Neural crest cell (in vitro differentiated cells): ENCODE results near the gene PLCXD3. TPM values are rescaled to one million over a fixed set of nuclear protein-coding genes. Genes with fewer than 3 reads are reported as not detected.
"Not testable (repeated sequence)": the region's sequence is repeated elsewhere in the genome, so short reads cannot be mapped to it uniquely, and the experiment has no call there.

ENCODE experiments used
- DNase-seq: peaks from one replicate; pipeline ENCODE4 v3.0.0; 2021; ENCODE audit warnings: low read depth, mixed read lengths, low spot score
- H3K27ac Mint-ChIP-seq: one replicate; pipeline ENCODE4 v1.8.0; 2021; ENCODE audit warnings: mild to moderate bottlenecking, mixed read lengths; ENCODE audit not compliant: unreplicated experiment
- H3K27me3 Mint-ChIP-seq: 2 replicates; pipeline ENCODE4 v1.8.0; 2021; ENCODE audit warnings: low read depth, mild to moderate bottlenecking, mixed read lengths
- H3K36me3 Mint-ChIP-seq: 2 replicates; pipeline ENCODE4 v1.8.0; 2021; ENCODE audit warnings: low read depth, mild to moderate bottlenecking, mixed read lengths
- H3K4me1 Mint-ChIP-seq: 2 replicates; pipeline ENCODE4 v1.8.0; 2021; ENCODE audit warnings: mixed read lengths
- H3K4me3 Mint-ChIP-seq: one replicate; pipeline ENCODE4 v1.8.0; 2021; ENCODE audit warnings: mild to moderate bottlenecking, mixed read lengths
- H3K9me3 Mint-ChIP-seq: 2 replicates; pipeline ENCODE4 v1.8.0; 2021; ENCODE audit warnings: mixed read lengths
- CTCF ChIP-seq: fragments of 200-600 bp; sonication (generic); conservative IDR thresholded peaks from 2 replicates; pipeline ENCODE4 v1.5.0; 2021; ENCODE audit warnings: antibody characterized with exemption, mild to moderate bottlenecking
- total RNA-seq: library from RNA; stranded (reverse); gene quantifications from 2 replicates; pipeline ENCODE4 v1.2.1, GENCODE V29; 2021

PLCXD3 gene
- total RNA-seq, 1 donor from 2014 or later, result 0.07 TPM

- Mint-ChIP-seq H3K36me3 (no peaks in the 10 kb centered on the region), H3K4me1 (no peaks in the 10 kb centered on the region), H3K4me3 (no peak overlapping the region), H3K9me3 (no peaks in the 10 kb centered on the region), H3K27me3 (peaks cover 84% of the 10 kb centered on the region), H3K27ac (no peak overlapping the region)
- TF ChIP-seq CTCF, result no peak
- DNase-seq, result no peak
Measured at GRCh38 chr5:41503310-41503709, 7.1 kb downstream of the PLCXD3 start.

DNA sequence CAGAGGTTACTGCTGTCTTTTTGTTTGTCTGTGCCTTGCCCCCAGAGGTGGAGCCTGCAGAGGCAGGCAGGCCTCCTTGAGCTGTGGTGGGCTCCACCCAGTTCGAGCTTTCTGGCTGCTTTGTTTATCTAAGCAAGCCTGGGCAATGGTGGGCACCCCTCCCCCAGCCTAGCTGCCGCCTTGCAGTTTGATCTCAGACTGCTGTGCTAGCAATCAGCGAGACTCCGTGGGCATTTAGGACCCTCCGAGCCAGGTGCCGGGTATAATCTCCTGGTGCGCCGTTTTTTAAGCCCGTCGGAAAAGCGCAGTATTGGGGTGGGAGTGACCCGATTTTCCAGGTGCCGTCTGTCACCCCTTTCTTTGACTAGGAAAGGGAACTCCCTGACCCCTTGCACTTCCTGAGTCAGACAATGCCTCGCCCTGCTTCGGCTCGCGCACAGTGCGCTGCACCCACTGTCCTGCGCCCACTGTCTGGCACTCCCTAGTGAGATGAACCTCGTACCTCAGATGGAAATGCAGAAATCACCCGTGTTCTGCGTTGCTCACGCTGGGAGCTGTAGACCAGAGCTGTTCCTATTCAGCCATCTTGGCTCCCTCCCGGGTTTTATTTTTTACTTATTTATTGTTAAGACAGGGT is 16.8 kb downstream of the PLCXD3 start:
- DNase-seq, H3K27ac Mint-ChIP-seq, H3K4me3 Mint-ChIP-seq, H3K36me3 Mint-ChIP-seq, H3K9me3 Mint-ChIP-seq, H3K4me1 Mint-ChIP-seq: not testable (repeated sequence)
- H3K27me3 Mint-ChIP-seq, result peaks cover 15% of the 10 kb centered on the region

DNA sequence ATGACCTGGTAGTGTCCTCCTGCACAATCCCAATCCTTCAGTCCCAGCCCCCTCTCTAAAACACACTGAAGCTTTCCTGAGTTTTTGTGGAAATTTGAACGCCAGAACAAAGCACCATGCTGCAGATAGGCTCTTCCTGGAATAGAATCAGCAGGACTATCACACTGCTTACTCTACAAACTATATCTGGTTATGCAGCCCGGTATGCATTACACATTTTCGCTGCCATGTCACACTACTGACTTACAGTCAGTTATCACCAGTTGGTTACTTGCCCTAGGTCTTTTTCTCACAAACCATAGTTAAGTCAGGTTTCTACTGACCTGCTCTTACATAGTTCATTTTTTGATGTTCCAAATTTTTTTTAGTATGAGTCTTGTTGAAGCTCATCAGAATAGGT is 24.9 kb downstream of the PLCXD3 start:
- Mint-ChIP-seq H3K36me3 (peaks cover 2% of the 10 kb centered on the region), H3K27me3 (peaks cover 8% of the 10 kb centered on the region), H3K27ac (no peak overlapping the region), H3K4me3 (no peak overlapping the region), H3K9me3 (peaks cover 3% of the 10 kb centered on the region), H3K4me1 (no peaks in the 10 kb centered on the region)
- no peak for TF ChIP-seq CTCF
- no peak for DNase-seq

GRCh38 chr5:41482715-41483114 is 27.7 kb downstream of the PLCXD3 start:
- no peak for TF ChIP-seq CTCF
- Mint-ChIP-seq H3K4me3 (no peak overlapping the region), H3K4me1 (no peaks in the 10 kb centered on the region), H3K9me3 (peaks cover 3% of the 10 kb centered on the region), H3K36me3 (peaks cover 2% of the 10 kb centered on the region), H3K27ac (no peak overlapping the region), H3K27me3 (peaks cover 8% of the 10 kb centered on the region)
- no peak for DNase-seq

- no peak for DNase-seq
- Mint-ChIP-seq H3K27ac (no peak overlapping the region), H3K9me3 (no peaks in the 10 kb centered on the region), H3K27me3 (peaks cover 6% of the 10 kb centered on the region), H3K4me3 (no peak overlapping the region), H3K4me1 (no peaks in the 10 kb centered on the region), H3K36me3 (no peaks in the 10 kb centered on the region)
- TF ChIP-seq CTCF, result no peak
Measured at GRCh38 chr5:41482173-41482572, 28.2 kb downstream of the PLCXD3 start.

DNA sequence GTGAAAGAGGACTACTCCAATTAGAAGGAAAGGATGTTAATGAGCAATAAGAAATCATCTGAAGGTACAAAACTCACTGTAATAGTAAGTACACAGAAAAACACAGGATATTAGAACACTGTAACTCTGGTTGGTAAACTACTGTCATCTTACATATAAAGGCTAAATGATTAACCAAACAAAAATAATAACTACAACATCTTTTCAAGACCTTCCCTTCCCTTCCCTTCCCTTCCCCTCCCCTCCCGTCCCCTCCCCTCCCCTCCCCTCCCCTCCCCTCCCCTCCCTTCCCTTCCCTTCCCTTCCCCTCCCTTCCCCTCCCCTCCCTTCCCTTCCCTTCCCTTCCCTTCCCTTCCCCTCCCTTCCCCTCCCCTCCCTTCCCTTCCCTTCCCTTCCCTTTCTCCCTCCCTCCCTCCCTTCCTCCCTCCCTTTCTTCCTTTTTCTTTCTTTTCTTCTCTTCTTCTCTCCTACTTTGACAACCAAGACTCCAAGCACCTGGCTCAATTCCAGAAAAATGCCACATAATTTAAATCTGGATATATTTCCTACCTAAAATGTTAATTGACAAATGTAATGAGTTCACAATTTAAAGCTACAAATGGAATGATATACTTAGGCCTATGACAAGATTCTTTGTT is 38.7 kb downstream of the PLCXD3 start:
- H3K4me1 Mint-ChIP-seq, H3K36me3 Mint-ChIP-seq, H3K4me3 Mint-ChIP-seq, H3K27me3 Mint-ChIP-seq, DNase-seq, H3K27ac Mint-ChIP-seq: not testable (repeated sequence)
- H3K9me3 Mint-ChIP-seq, result peaks cover 14% of the 10 kb centered on the region
